H54 (cell line): ENCODE data around the gene INPP4A.
"Not testable (repeated sequence)": the region's sequence is repeated elsewhere in the genome, so short reads cannot be mapped to it uniquely, and the experiment has no call there.

ENCODE experiments used
- DNase-seq: peaks from one replicate; pipeline ENCODE4 v3.0.0; 2011; ENCODE audit warnings: low spot score, mixed read lengths; ENCODE audit not compliant: insufficient read length
- FAIRE-seq: peaks from 3 replicates; lab custom pipeline; 2011; peaks lifted over from hg19 to GRCh38; lab: Jason Lieb, UNC
- POLR2A ChIP-seq: IDR thresholded peaks from 2 replicates; pipeline ENCODE4 v1.6.1; 2011; ENCODE audit warnings: low read depth, mild to moderate bottlenecking, low read length

The INPP4A gene

GRCh38 chr2:98583816-98584618 lies 139.4 kb downstream of the INPP4A start:
- no peak for TF ChIP-seq POLR2A
- DNase-seq = no peak
- FAIRE-seq = no peak

- FAIRE-seq = no peak
- no peak for TF ChIP-seq POLR2A
- no peak for DNase-seq
Measured at GRCh38 chr2:98585386-98585785, 140.7 kb downstream of the INPP4A start.

GRCh38 chr2:98586551-98587140 lies 142.0 kb downstream of the INPP4A start:
- FAIRE-seq (no peak), DNase-seq (no peak)
- no peak for TF ChIP-seq POLR2A

GRCh38 chr2:98588880-98589431 lies 144.3 kb downstream of the INPP4A start:
- FAIRE-seq (no peak), DNase-seq (no peak)
- TF ChIP-seq POLR2A = no peak

GRCh38 chr2:98589489-98589888 lies 144.8 kb downstream of the INPP4A start:
- no peak for DNase-seq
- no peak for FAIRE-seq
- TF ChIP-seq POLR2A = no peak

- DNase-seq = no peak
- TF ChIP-seq POLR2A = no peak
- no peak for FAIRE-seq
Measured at GRCh38 chr2:98592565-98592964, 147.9 kb downstream of the INPP4A start.

- DNase-seq, FAIRE-seq: not testable (repeated sequence)
Measured at GRCh38 chr2:98594665-98595064, 150.0 kb downstream of the INPP4A start.

- TF ChIP-seq POLR2A = no peak
- no peak for DNase-seq
- FAIRE-seq = no peak
Measured at GRCh38 chr2:98598781-98599428, 154.2 kb downstream of the INPP4A start.

GRCh38 chr2:98601532-98602132 lies 157.0 kb downstream of the INPP4A start:
- TF ChIP-seq POLR2A = no peak
- DNase-seq = peak; percentile 31
- FAIRE-seq = peak; percentile 94

- no peak for TF ChIP-seq POLR2A
- FAIRE-seq (no peak), DNase-seq (no peak)
Measured at GRCh38 chr2:98604547-98604946, 159.9 kb downstream of the INPP4A start.

GRCh38 chr2:98605076-98605475 lies 160.4 kb downstream of the INPP4A start:
- DNase-seq = no peak
- no peak for FAIRE-seq
- no peak for TF ChIP-seq POLR2A

- DNase-seq (no peak), FAIRE-seq (no peak)
- TF ChIP-seq POLR2A = no peak
Measured at GRCh38 chr2:98606431-98606830, 161.8 kb downstream of the INPP4A start.

GRCh38 chr2:98607104-98607503 lies 162.4 kb downstream of the INPP4A start:
- no peak for TF ChIP-seq POLR2A
- FAIRE-seq = no peak
- no peak for DNase-seq

GRCh38 chr2:98607741-98608115 lies 163.1 kb downstream of the INPP4A start:
- no peak for TF ChIP-seq POLR2A
- DNase-seq = no peak
- FAIRE-seq = no peak
